Adrenal gland (tissue), 12 donors: ENCODE data around the gene TREM2. TPM values are rescaled to one million over a fixed set of nuclear protein-coding genes. Genes with fewer than 3 reads are reported as not detected.

ENCODE experiments used
- DNase-seq, 7 donors: peaks; one replicate each; pipeline ENCODE4 v3.0.0-alpha.2; 2019 to 2020
- H3K27ac ChIP-seq, 5 donors: fragments of 200-600 bp; sonication (generic) in 4 of 5; 1 replicate in 3 of 5; 2 replicates in 2 of 5; pipeline versions ENCODE4 v1.5.1 to v1.8.0; 2016 to 2020; ENCODE audit warnings: mild to moderate bottlenecking in 1 of 5
- H3K27me3 ChIP-seq: fragments of 200-600 bp; 2 replicates; pipeline ENCODE4 v1.8.0; 2021
- H3K36me3 ChIP-seq, 2 donors: fragments of 200-600 bp; replicated peaks in 1 of 2; 1 replicate in 1 of 2; 2 replicates in 1 of 2; pipeline versions ENCODE4 v1.5.1 to v1.8.0; 2018 to 2022
- H3K4me1 ChIP-seq, 2 donors: fragments of 200-600 bp; replicated peaks in 1 of 2; 1 replicate in 1 of 2; 2 replicates in 1 of 2; pipeline versions ENCODE4 v1.5.1 to v1.8.0; 2018 to 2021
- H3K4me3 ChIP-seq, 4 donors: fragments of 200-600 bp; sonication (generic) in 3 of 4; one replicate each; pipeline ENCODE4 v1.5.1; 2016 to 2018
- H3K9me3 ChIP-seq, 3 donors: fragments of 200-600 bp; sonication (generic) in 1 of 3; replicated peaks in 1 of 3; 1 replicate in 2 of 3; 2 replicates in 1 of 3; pipeline versions ENCODE4 v1.5.1 to v1.8.0; 2016 to 2021
- CTCF ChIP-seq, 6 experiments: fragments of 450-650 bp in 4 of 6; fragments of 200-600 bp in 2 of 6; sonication (generic) in 1 of 6; IDR thresholded peaks; 1 replicate in 5 of 6; 2 replicates in 1 of 6; pipeline versions ENCODE4 v1.5.1 to v1.8.0; 2016 to 2021; ENCODE audit warnings: antibody characterized with exemption in 6 of 6, mild to moderate bottlenecking in 2 of 6, moderate library complexity in 1 of 6
- POLR2A ChIP-seq, 2 donors: fragments of 450-650 bp; IDR thresholded peaks; one replicate each; pipeline ENCODE4 v1.6.1; 2017; ENCODE audit warnings: antibody characterized with exemption in 2 of 2, mild to moderate bottlenecking in 2 of 2, moderate library complexity in 1 of 2
- WGBS, 4 donors: extraction: QIAGEN DNeasy Blood & Tissue Kit in 2 of 4; methylation state at CpG; one replicate each; pipeline versions ENCODE4 v1.1.5 to v1.1.7; 2013 to 2017; 5-methylcytosine and 5-hydroxymethylcytosine counted together
- intact Hi-C, 2 donors: fragments of 100-400 bp; cut with DNase I; formaldehyde crosslinking; loops; one replicate each; pipeline versions ENCODE4 v1.14.1 to v1.15.0; 2022 to 2023
- polyA plus RNA-seq, 3 donors: library from polyadenylated mRNA; stranded (reverse); fragments of 200-250 nt in 2 of 3; fragments of 350-450 nt in 1 of 3; fragmentation: Illumina TruSeq in 1 of 3; extraction: RNeasy Lipid Tissue Mini Kit (QIAGEN cat#74804) in 1 of 3; gene quantifications; one replicate each; pipeline ENCODE4 v1.2.3, GENCODE V29; 2013 to 2014
- total RNA-seq, 9 donors: library from RNA; depleted of rRNA in 4 of 9; stranded (reverse); fragments of >200 nt in 4 of 9; fragments of 120-200 nt in 1 of 9; fragmentation: NEBNext Ultra II Directional in 1 of 9; extraction: Animal tissue kit (Norgen Biotek cat#: 25700) in 1 of 9; gene quantifications; one replicate each; pipeline versions ENCODE4 v1.1.0 to v1.2.4, GENCODE V29; 2013 to 2023
- donor health status: healthy with polysubstance abuse.
- donor health status: Bipolar disorder and iron deficiency.
- donor health status: DM: yes; HTN: yes; CAD: no.
- donor health status: DM: no; HTN: no; CAD: no.
- donor health status: DM: no; HTN: no; CAD: no.
- donor health status: DM: yes; HTN: yes; CAD: no.

TREM2 gene
- total and polyA plus RNA-seq, 12 donors: 0.67 to 42.5 (median 18.6) TPM

DNA sequence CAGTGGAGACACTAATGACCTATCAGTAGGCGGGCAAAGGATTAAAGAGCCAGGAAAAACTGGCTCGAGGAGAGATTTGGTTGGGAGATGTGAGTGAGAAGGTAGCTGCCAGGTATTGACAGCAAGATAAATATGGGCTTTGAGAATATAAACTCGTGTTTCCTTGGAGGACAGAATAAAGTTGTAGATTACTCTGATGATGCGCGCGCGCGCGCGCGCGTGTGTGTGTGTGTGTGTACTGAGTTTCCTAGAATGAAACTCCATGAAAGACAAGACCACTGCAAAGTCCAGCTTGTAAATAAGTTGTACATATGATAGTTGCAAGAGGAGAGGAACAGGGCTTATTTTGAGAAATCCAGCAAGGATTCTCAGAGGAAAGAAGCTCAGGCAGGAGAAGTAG, 13.3 kb upstream of the TREM2 start:
- H3K27ac ChIP-seq: no peak overlapping the region
- H3K4me3 ChIP-seq: no peak overlapping the region
- H3K4me1 ChIP-seq: no peaks in the 10 kb centered on the region
- WGBS, 4 donors: 86 to 91% (median 89%) methylated on average over 12 of the region's 12 CpGs
- H3K36me3 ChIP-seq: no peaks in the 10 kb centered on the region
- no peaks in the 10 kb centered on the region for H3K9me3 ChIP-seq
- intact Hi-C loops: no loop called here
- TF ChIP-seq CTCF (IDR thresholded peaks at IDR 0.05) (no peak), POLR2A (IDR thresholded peaks at IDR 0.05) (no peak)
- H3K27me3 ChIP-seq: no peaks in the 10 kb centered on the region
- no peak for DNase-seq

DNA sequence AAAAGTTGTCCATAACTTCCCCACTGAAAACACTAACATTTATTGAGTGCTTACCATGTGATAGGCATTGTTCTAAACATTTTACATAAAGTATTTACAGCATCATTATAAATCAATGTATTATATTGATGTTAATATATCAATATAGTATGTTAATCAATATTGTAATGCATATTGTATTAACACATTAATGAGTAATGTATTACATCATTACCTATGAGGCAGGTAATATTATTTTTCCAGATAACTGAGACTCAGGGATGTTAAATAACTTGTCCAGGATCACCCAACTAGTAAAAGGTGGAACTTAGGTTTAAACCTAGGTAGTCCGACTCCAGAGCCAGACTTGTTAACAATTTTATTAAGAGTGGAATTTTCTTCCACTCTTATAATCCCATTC, 12.2 kb upstream of the TREM2 start:
- intact Hi-C loops: no loop called here
- Histone ChIP-seq H3K27me3 (no peaks in the 10 kb centered on the region), H3K4me3 (no peak overlapping the region), H3K4me1 (no peaks in the 10 kb centered on the region), H3K27ac (no peak overlapping the region), H3K9me3 (no peaks in the 10 kb centered on the region), H3K36me3 (no peaks in the 10 kb centered on the region)
- DNase-seq: no peak
- 64 to 83% (median 74%) methylated on average over 1 of the region's 1 CpG for WGBS, 4 donors
- no peak for TF ChIP-seq POLR2A (IDR thresholded peaks at IDR 0.05)
- no peak for TF ChIP-seq CTCF (IDR thresholded peaks at IDR 0.05)

DNA sequence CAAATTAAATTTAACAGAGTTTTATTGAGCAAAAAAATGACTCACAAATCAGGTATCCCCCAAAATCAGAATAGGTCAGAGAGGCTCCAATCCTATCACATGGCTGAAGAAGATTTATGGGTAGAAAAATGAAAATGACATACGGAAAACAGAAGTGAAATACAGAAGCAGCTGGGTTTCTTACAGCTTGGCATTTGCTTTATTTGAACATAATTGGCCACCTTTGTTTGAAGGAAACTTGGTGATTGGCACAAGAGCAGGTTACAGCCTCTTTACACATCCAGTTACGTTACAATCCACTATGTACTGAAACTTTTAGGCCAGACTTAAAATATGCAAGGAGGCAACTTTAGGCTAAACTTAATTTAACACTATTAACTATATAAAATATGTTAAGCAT, 11.7 kb upstream of the TREM2 start:
- 65 to 72% (median 71%) methylated on average over 2 of the region's 2 CpGs for WGBS, 4 donors
- no peak for DNase-seq
- no peaks in the 10 kb centered on the region for H3K4me1 ChIP-seq
- H3K36me3 ChIP-seq: no peaks in the 10 kb centered on the region
- intact Hi-C loops: no loop called here
- H3K9me3 ChIP-seq: no peaks in the 10 kb centered on the region
- H3K27ac ChIP-seq: no peak overlapping the region
- TF ChIP-seq CTCF (IDR thresholded peaks at IDR 0.05) (no peak), POLR2A (IDR thresholded peaks at IDR 0.05) (no peak)
- H3K27me3 ChIP-seq: no peaks in the 10 kb centered on the region
- H3K4me3 ChIP-seq: no peak overlapping the region

DNA sequence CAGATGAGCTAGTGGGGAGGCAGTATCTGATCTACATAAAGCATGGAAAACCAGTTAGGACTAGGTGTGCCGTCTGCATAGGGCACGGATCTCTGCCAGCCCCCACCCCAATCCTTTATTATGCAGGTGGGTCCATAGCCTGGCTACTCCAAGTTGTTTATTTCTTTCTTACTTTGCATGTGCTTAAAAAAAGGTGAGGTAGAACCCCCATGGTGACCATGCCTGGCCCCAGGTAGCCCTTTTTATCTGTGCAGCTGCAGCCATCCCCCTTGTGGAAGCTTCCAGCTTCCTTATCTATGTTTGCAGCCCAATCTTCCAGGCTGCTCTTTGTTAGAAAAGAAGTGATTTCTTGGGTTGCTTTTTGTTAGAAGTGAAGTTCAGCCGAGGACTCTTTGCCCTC, 9.0 kb upstream of the TREM2 start:
- no peak for TF ChIP-seq POLR2A (IDR thresholded peaks at IDR 0.05)
- TF ChIP-seq CTCF (IDR thresholded peaks at IDR 0.05): no peak
- Histone ChIP-seq H3K9me3 (no peaks in the 10 kb centered on the region), H3K4me1 (no peaks in the 10 kb centered on the region), H3K27me3 (no peaks in the 10 kb centered on the region), H3K27ac (no peak overlapping the region), H3K36me3 (no peaks in the 10 kb centered on the region), H3K4me3 (no peak overlapping the region)
- DNase-seq: no peak
- WGBS, 4 donors: 34 to 46% (median 41%) methylated on average over 3 of the region's 3 CpGs
- intact Hi-C loops: no loop called here
